ENCODE data around the gene DAPK3.
A peak's percentile ranks its signal among the peaks of the same experiment; 100 is the strongest.
"Not testable (repeated sequence)": the region's sequence is repeated elsewhere in the genome, so short reads cannot be mapped to it uniquely, and the experiment has no call there.

DAPK3 gene

DNA sequence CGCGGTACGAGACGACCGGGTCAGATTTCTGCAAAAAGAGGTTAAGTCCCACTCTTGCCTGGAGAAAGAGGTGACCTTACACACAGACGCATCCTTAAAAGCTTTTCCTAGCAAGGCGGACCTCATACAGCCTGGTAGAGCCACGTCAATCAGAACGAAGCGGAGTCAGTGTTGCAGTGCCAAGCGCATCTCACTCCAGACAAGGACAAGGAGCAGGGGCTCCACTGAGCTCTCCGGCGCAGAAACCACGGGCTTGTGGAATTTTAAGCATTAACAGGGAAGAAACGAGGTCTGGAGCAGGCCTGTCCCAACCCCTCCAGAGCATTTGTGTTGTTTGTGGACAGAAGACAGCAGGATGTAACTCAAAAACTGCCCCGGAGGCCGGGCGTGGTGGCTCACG, 7.2 kb upstream of the DAPK3 start:
- DNase-seq (ENCODE audit: low read depth in 2 of 2): no peak

DNA sequence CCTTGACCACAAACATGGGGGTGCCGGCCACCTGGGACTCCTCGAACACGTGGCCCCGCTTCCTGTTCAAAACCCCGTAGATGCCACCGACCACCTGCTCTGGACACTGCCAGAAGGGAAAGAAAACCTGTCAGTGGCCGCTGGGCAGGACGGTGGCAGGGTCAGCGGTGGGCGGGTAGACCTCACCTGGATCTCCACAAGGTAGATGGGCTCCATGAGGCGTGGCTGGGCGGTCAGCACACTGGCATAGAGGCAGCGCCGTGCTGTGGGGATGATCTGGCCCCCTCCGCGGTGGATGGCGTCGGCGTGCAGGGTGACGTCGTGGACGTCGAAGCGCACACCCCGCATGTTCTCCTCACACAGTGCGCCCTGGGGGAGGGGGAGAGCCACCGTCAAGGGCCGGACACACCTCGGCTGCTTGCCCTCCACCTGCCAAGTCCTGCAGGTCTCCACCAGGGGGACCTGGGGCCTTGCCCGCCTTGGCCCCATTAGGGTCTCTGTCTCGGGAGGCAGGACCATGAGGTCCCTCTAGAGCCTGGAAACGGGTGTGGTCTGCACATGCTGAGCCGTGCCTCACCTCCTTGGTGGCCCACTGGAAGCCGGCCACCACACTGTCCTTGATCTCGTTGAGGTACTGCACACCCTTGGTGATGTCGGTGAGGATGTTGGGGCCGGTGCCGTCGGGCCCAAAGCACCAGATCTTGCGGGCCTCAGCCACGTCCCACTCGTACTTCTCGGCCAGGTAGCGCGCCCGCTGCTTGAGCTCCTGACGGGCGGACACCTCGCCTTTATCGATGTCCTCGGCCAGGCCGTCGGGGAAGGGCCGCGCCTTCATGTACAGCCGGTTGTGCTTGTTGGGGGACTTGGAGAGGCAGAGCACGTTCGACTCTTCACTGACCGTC, 6.6 kb upstream of the DAPK3 start:
- DNase-seq (ENCODE audit: low read depth in 2 of 2): no peak

DNA sequence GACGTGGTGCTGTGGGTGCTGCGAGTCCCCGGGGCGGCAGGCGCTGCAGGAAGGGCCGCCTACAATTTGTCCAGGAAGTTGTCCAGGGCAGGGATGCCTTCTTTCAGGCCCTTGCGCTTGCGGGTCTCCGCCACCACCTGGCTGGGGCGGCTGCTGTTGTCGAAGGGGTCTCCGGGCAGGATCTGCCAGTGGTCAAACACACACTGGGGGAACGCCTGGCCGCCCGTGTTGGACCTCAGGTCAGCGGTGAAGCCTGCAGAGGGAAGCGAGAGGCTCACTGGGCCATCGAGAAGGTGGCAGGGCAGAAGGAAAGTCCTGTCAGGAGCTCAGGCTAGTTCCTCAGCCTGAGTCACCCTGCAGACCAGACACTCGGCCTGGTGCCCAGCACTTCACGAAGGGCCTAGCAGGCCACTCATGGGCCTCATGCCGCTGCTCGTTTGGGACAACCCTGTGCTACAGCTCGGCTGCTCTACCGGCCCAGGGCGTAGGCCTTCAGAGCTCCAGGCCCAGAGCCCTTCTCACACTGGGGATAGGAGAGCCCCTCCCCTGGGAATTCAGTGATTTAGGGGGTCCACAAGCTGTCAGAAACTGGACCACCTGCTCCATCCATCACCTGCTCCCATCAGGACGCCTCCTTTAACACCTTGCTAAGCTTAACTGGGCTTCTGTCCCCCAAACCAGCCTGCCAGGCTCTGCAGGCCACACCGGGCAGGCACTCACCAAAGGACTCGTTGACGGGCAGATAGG, 5.8 kb upstream of the DAPK3 start:
- DNase-seq (ENCODE audit: low read depth in 2 of 2): no peak

DNA sequence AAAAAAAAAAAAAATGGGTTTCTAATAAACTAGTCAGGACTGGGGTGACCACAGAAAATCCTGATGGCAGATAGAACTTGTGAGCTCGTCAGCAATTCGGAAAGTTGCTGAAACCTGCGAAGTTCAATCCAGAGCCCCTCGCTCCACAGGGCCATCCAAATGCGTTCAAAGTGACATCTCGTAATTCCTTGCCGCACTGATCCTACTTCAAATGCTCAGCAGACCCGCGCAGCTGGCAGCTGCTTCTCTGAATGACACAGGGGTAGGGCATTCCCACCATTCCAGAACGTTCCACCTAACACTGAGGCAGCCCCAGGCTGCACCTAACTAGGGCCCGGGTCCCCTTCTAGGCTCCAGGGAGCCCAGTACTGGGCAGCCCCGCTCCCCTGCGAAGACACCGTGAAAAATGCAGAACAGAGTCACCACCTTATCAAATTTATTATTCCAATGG, 4.8 kb upstream of the DAPK3 start:
- DNase-seq (ENCODE audit: low read depth in 2 of 2): no peak

DNA sequence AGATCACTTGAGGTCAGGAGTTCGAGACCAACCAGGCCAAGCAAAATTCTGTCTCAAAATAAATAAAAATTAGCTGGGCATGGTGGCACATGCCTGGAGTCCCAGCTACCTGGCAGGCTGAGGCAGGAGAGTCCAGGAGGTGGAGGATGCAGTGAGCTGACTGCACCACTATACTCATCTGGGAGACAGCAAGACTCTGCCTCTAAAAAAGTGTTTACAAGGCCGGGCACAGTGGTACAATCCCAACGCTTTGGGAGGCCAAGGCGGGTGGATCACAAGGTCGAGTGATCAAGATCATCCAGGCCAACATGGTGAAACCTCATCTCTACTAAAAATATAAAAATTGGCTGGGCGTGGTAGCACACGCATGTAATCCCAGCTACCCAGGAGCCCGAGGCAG, 4.2 kb upstream of the DAPK3 start:
- DNase-seq (ENCODE audit: low read depth in 2 of 2): no peak

DNA sequence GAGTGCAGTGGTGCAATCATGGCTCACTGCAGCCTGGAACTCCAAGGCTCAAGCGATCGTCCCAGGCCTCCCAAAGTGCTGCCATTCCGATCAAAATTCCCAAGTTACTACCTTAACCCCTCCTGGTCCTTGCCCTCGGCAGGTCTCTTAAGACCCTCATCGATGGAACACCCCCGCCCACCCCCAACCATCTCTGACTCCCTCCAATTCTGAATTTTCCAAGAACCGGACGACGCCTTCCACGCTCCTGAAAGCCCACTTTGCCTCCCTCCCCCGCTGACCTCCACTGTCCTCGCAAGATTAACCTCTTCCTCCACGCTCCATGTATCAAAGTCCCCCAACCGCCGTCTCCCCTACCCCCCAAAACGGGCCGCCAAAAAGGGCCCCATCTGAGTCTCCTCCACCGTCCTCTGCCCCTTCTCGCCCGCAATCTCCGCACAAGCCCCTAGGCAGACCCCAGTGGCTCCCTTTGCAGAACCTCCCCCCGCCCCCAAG, 539 bp downstream of the DAPK3 start:
- no peak for DNase-seq (ENCODE audit: low read depth in 2 of 2)

DNA sequence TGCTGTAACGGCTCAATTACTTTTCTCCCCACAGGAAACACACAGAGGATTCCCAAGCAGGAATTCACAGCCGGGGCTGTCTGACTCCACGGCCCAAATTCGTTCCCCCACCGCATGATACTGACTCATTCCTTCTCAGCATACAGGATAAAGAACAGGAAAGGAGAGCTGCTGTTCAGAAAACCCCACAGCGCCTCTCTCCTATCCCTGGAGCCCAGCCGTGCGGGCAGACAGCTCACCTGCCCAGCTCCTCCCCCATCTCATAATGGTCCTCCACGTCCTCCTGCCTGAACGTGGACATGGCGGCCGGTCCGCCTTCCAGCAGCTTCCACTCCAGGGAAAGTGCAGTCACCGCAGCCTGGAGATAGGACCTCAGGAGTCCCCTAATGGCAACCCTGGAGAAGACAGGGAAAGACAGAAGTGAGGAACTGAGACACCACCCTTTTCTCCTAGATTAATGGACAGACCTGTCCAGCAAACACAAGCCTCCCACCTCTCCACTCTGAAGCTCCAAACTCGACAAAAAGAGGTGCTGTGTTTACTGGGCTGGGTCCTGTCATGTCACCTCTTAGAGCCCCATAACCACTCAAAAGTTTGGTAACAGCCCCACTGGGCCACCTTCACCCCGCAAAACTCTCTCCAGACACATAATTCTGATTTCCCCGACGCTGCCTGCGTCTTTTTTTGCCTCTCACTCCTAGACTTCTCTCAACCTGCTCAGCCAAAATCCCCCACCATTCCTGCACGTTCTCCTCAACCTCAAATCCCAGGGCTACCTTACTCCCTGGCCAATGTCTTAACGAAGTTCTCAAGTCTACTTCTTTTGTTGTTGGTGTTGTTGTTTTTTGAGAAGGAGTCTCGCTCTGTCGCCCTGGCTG, 1.2 kb downstream of the DAPK3 start:
- peak; percentile 58 to 67 for DNase-seq (ENCODE audit: low read depth in 2 of 2)

DNA sequence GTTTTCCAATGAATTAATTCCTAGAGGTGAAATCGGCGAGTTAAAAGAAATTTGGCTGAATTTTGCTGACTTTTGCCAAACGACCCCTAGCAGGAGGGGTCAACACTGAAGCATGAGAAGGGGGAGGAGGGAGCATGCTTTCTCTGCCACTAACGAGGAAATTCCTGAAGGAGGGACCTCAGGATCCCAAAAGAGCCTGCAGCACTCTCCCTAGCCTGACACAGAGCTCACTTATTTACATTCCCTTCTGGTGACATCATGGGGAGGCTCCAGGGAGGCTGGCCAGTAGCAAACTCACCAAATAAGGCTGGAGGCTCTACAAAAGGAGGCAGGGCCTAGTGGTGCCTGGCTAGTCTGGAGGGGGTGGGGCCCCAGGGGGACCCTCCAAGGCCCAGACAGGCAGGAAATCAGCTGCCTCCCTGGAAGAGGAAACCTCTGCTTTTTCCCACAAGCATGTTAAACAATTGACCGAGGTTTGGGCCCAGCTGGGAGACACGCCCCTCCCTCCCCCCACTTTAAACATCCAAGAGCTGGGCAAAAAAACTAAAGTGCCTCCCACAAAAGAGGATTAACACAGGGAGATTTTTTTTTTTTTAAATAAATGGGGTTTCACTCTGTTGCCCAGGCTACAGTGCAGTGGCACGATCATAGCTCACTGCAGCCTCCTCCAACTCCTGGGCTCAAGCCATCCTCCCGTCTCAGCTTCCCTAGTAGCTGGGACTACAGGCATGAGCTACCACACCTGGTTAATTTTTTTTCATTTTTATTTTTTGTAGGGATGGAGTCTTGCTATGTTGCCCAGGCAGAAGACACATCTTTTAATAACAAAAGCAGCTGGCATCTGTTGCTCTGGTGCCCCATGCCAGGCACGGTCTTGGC, 2.1 kb downstream of the DAPK3 start:
- DNase-seq (ENCODE audit: low read depth in 2 of 2): peak; percentile 99

DNA sequence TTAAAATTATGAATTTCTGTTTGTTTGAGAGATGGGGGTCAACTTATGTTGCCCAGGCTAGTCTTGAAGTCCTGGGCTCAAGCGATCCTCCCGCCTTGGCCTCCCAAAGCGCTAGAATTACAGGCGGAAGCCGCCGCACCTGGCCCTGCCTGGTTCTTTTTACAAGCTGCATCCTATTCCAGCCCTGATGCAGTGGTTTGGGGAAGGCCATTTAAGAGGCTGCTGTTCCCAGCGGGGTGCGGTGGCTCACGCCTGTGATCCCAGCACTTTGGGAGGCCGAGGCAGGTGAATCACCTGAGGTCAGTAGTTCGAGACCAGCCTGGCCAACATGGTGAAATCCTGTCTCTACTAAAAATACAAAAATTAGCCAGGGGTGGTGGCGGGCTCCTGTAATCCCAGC, 2.9 kb downstream of the DAPK3 start:
- DNase-seq (ENCODE audit: low read depth in 2 of 2): not testable (repeated sequence)

DNA sequence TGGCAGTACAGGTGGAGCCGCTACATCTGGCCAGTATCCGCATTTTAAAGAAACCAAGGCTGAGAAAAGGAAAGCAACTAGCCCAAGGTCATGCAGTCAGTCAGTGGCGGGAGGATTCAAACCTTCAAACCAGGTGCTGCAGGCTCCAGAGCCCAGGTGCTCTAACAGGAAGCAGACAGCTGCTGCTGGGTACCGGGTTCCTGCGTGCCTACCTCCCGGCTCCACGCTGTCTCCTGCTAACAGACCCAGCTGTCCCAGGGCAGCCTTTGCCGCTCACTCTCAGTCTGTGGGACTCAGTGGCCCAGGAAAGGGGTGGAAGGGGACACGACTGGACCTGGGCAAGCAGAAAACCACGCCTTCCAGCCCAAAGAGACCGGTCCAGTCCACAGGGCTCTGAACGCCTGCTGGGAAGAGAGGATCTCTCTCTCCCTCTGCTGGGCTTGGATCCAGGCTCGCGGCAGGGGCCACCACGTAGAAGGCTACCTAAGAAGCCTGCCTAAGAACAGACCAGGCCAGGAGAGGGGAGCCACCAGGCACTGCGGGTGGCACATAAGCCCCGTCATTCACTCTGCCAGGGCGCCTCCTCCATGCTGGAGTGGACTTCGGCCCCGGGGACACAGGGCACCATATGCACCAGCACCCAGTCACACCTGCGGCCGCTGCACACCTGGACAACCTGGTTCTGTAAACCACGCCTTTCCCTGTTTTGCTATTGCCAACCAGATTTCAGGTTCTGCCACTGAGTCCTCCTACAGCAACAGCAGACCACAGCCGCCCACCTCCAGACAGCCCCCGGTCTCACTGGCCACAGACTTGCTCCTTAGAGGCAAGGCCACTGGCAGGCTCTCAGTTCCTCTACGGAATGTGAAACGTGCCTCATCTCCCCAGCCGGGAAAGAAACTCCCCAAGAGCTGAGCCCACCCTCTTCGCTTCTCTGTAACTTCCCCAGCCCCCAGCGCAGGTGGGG, 4.6 kb downstream of the DAPK3 start:
- no peak for DNase-seq (ENCODE audit: low read depth in 2 of 2)

DNA sequence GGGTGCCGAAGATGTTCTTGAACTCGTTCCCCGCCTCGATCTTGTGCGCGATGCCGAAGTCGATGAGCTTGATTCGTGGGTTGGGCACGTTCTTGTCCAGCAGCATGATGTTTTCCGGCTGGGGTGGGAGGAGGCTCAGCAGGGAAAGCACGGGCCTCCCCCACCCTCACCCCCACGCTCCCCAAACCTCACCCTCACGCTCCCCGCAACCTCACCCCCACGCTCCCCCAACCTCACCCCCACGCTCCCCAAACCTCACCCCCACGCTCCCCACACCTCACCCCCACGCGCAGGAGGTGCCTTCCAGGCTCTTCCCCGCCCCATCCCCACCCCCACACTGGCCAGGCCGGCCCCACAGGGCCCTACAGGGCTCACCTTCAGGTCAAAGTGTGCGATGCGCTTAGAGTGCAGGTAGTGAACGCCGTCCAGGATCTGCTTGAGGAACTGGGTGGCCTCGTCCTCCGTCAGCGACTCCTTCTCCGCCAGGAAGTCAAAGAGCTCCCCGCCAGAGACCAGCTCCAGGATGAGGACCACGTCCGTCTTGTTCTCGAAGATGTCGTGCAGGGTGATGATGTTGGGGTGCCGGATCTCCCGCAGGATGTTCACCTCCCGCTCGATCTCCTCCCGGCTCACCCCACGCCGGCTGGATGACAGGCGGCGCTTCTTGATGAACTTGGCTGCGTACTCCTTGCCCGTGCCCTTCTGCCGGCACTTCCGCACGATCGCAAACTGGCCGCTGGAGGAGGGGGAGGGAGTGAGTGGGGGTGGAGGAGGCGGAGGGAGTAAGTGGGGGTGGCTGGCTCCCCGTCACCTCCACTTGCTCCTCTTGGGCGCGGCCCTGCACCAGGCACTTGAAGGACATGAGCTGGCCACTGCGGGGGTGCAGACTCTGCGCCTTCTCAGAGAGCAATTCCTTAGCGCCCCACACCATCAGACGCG, 6.4 kb downstream of the DAPK3 start:
- DNase-seq (ENCODE audit: low read depth in 2 of 2): no peak

DNA sequence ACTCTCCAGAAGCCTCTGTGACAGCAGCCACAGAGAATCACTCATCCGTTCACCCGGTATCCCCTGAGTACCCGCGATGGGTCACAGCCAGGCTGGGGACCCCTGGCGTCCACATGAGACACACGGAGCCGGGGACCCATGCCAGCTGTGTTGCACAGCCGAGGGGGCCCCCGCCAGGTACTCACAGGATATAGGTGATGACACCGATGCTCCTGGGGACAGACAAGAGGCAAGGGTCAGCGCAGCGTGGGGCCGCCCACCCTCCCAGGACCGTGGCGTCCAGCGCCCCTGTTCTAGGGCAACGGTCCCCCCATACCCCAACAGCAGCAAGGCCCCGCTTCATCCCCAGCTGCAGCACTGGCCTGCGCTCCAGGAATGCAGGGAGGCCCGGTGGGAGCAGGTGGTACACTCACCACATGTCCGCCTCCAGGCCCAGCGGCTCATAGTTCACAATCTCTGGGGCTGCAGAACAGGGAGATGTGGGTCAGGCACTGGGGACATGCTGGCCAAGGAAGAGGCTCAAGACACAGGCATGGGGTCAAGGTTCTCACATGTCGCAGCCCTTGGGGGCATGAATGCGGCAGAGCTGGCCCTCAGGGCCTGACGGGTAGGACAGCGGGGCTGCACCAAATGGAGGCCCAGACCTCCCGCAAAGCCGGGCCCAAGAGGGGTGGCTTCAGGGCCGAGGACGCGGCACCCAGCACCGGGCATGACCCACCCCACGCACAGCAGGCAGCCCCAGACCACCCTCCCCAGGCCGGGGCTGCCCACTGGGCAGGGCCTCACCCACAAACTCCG, 7.2 kb downstream of the DAPK3 start:
- DNase-seq (ENCODE audit: low read depth in 2 of 2): no peak

DNA sequence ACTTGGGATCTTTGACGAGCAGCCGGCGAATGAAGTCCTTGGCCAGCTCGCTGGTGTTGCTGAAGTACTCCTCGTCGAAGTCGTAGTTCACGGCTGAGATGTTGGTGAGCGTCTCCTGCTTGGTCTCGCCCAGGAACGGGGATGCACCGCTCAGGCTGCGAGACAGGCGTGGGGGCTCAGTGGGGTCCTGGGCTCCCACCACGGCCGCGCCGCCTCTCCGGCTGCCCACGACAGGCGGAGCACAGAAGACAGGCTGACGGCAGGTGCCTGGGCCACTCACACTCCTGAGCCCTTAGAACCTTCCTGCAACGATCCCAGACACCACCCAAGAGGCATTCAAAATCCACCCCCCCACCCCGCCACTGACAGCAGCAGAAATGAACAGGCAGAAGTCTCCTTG, 9.9 kb downstream of the DAPK3 start:
- DNase-seq (ENCODE audit: low read depth in 2 of 2): no peak

DNA sequence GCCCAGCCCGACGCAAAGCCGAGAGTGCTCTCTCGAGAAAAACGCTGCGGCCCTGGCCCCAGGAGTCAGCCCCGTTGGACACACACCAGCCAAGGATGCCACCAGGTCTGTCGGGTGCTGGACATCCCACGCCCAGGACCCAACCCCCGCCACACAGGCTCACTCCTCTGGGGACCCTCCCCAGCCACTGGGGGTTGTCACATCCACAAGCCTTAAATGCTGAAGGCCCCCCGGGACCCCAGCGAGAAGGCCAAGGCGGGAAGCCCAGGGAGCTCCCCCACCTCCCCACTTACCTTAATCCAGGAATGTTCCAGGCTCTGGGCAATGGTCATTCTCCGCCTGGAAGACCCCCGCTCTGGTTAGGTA, 11.2 kb downstream of the DAPK3 start:
- no peak for DNase-seq (ENCODE audit: low read depth in 2 of 2)

DNA sequence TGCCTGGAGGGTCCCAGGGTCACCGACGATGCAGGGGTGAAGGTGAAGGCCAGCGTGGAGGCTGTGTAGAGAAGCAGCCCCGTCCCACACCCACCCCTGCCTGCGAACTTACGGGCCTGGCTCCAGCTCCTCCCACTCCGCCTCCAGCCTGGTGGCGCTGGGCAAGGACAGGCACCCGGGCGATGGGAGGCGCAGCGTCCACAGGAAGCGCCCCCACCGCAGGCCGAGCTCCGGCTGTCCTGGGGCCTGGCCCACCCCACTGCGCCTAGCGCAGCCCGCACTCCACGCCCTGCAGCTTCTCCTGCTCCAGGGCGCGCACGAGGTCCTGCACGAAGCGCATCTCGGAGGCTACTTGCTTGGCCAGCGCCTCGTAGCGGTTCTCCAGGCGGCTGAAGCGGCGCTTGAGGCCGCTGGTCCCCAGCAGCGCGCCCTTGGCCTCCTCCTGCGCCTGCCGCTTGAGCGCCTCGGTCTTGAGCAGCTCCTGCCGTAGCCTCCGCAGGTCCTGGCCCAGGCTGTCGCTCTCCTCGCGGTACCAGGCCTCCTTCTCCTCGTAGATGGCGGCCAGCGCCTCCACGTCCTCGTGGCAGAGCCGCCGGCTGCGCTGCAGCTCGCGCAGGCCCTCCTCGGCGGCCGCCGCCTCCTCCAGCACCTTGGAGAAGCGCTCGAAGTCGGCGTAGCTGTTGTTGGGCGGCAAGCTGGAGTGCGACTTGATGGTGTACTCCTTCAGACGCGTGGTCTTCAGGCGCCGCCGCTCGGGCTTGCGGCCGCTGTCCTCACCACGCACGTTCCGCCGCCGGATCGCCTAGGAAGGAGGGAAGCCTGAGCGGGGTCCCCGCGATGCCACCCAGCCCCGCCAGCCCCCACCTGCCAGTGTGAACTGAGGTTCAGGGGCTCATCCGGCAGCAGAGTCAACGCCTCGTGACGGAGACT, 11.8 kb downstream of the DAPK3 start:
- no peak for DNase-seq (ENCODE audit: low read depth in 2 of 2)

DNA sequence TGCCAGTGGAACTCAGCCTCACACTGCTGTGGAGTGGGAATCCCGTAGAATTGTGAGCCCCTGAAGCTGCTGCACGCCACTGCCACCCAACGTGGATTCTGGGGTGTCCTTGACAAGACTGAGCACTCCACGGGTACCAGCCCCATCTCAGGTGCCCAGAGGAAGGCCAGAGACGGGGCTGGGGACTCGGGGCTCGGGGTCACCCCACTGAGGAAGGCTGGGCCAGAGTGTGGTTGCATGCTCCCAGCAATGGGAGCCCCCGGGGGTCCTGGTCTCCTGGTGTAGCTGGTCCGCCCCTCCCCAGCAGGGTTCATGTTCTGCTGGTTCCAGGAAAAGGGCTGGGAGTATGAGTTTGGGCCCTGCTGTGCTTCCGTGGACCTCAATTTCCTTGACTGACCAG, 15.2 kb downstream of the DAPK3 start:
- DNase-seq (ENCODE audit: low read depth in 2 of 2): no peak

DNA sequence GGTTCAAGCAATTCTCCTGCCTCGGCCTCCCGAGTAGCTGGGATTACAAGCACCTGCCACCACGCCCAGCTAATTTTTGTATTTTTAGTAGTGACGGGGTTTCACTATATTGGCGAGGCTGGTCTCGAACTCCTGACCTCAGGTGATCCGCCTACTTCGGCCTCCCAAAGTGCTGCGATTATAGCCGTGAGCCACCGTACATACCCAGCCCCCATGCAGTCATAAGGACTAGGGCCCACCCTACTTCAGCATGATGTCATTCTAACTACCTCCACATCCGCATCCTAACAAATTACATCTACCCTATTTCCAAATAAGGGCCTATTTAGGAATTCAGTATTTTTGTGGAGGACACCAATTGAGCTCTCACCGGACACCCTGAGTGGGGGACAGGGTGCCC, 15.6 kb downstream of the DAPK3 start:
- not testable (repeated sequence) for DNase-seq (ENCODE audit: low read depth in 2 of 2)

Data from fibroblast of skin of left biceps (primary cell).